Mammary epithelial cell (primary cell): ENCODE measurements around the gene SSU72.

Experiments used
- EZH2 ChIP-seq: IDR thresholded peaks from 2 replicates; pipeline ENCODE4 v1.6.1; 2012; ENCODE audit warnings: low read length, inconsistent platforms, borderline replicate concordance
- TF ChIP-seq, protein P1 (sequence below), 2 donors: IDR thresholded peaks in 1 of 2; conservative IDR thresholded peaks in 1 of 2; 2 replicates each; pipeline ENCODE4 v1.5.1; 2011 to 2012; ENCODE audit warnings: inconsistent platforms in 2 of 2, low read length in 2 of 2, mild to moderate bottlenecking in 2 of 2, control low read depth in 1 of 2, low read depth in 1 of 2; ENCODE audit not compliant: insufficient read depth in 1 of 2; ENCODE audit errors: extremely low read depth in 1 of 2

DNA sequence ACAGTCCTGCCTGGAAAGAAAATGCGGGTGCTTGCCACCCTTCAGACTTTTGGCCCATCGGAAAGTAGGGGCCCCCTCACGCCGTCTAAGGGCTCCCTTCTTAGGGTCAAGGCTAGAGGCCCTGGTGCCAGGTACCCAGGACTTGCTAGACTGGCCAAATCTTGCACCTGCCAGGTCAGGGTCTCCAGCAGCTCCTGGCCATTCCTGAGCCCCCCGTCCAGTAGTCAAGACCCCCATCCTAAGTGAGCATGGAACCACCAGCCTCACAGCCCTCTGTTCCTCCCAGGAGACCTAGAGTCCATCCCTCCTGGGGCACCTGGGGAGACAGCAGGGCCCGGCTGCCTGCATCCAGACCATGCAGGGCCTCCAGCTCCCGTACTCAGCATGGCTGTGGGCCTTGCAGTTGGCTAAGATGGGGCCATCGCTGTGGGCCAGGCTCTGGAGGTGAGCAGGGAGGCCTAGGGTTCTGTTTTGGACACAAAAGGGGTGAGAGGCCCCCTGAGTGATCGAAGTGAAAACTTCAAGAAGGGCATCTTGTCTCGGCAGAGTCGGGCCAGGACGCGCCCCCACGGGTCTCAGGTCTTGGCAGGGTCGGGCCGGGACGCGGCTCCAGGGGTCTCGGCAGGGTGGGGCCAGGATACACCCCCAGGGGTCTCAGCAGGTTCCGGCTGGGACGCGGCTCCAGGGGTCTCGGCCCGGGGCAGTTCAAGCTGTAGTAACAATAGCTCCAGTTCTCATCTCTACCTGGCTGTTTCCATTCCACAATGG lies 19.4 kb upstream of the SSU72 start:
- TF ChIP-seq, protein P1, sequence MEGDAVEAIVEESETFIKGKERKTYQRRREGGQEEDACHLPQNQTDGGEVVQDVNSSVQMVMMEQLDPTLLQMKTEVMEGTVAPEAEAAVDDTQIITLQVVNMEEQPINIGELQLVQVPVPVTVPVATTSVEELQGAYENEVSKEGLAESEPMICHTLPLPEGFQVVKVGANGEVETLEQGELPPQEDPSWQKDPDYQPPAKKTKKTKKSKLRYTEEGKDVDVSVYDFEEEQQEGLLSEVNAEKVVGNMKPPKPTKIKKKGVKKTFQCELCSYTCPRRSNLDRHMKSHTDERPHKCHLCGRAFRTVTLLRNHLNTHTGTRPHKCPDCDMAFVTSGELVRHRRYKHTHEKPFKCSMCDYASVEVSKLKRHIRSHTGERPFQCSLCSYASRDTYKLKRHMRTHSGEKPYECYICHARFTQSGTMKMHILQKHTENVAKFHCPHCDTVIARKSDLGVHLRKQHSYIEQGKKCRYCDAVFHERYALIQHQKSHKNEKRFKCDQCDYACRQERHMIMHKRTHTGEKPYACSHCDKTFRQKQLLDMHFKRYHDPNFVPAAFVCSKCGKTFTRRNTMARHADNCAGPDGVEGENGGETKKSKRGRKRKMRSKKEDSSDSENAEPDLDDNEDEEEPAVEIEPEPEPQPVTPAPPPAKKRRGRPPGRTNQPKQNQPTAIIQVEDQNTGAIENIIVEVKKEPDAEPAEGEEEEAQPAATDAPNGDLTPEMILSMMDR (conservative IDR thresholded peaks at IDR 0.05 in 1 of 2, IDR thresholded peaks at IDR 0.05 in 1 of 2; ENCODE audit: extremely low read depth in 1 of 2, insufficient read depth in 1 of 2, low read depth in 1 of 2, low read length in 2 of 2) = no peak
- no peak for TF ChIP-seq EZH2
